AG20443 (cell line): ENCODE data around the gene MTMR2.

Experiments used
- DNase-seq: peaks from one replicate; pipeline ENCODE4 v3.0.0; 2012; ENCODE audit warnings: low spot score, mixed read lengths

MTMR2 gene

DNA sequence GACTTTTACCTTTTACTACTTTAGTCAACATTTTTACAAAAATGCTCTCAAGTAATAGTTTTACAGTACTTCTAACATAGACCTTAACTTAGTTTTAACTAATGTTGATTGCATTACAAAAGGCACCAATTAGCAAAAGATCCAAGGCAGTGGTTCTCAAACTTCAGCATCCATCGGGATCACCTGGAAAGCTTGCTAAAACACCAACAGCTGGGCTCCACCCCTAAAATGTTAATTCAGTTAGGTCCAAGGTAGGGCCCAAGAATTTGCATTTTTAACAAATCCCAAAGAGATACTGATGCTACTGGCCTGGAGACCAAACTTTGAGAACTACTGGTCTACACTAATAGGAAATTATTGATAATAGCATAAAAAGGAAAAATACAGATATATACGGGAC is 5.9 kb downstream of the MTMR2 start:
- no peak for DNase-seq

DNA sequence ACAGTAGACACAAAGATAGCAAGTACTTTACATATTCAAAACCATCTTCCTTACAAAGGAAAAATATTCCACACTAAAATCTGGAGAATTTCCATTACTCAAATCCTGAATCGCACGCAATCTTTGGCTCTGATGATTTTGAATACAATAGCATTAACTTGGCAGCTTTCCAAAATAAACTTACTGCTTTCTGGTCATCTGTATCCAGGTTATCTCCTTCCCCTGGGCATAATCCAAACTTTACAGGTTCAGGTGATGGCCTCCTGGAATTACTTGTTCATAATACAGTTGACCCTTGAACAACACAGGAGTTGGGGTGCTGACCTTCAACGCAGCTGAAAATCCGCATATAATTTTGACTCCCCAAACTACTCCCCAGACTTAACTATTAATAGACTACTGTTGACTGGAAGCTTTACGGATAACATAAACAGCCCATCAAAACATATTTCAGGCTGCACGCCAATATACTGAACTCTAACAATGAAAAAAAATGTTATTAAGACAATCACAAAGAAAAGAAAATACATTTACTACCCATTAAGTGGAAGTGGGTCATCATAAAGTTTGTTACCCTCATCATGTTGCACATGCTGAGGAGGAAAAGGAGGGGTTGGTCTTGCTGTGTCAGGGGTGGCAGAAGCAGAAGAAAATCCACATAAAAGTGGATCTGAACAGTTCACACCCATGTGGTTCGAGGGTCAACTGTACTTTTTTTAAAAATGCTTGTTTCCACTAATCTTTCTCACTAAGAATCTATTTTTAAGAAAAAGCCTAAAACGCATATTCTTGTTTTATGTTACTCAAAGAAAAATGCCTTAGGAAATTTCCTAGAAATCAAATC is 6.5 kb downstream of the MTMR2 start:
- DNase-seq: no peak

DNA sequence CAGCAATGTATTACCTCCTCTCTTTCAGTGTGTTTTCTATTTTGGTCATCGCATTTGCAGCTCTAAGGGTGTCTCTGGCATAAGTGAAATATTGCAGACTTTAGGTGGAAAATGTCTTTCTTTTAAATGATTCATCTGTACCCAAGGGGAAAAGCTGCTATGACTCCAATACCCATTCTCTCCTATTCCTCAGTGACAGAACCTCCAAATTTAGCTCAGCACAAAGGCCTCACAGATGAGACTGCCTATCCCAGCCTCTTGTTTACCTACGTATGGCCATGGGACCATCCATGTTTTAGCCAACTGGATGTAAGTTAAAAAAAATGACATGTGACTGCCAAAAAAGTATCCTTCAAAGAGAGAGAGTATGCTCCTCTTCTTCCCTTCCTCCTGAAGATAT is 7.9 kb downstream of the MTMR2 start:
- no peak for DNase-seq

DNA sequence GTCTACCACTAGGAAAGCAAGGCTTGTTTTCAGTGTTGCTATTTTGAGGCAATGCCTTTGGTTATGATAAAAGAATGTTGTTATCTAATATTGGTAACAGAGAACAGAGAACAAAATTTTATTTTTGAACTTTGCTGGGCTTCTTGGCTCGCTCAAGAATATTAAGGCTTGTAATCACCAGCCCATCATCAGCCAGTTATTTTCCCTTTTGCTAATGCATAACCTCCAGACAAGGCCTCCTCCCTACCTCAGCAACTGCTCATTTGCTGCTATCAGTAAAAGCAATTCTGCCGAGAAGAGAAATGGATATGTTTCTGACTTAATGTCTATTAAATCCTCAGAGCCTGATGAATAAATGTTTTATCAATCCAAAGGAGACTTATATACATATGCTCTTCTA is 8.9 kb downstream of the MTMR2 start:
- DNase-seq: no peak

DNA sequence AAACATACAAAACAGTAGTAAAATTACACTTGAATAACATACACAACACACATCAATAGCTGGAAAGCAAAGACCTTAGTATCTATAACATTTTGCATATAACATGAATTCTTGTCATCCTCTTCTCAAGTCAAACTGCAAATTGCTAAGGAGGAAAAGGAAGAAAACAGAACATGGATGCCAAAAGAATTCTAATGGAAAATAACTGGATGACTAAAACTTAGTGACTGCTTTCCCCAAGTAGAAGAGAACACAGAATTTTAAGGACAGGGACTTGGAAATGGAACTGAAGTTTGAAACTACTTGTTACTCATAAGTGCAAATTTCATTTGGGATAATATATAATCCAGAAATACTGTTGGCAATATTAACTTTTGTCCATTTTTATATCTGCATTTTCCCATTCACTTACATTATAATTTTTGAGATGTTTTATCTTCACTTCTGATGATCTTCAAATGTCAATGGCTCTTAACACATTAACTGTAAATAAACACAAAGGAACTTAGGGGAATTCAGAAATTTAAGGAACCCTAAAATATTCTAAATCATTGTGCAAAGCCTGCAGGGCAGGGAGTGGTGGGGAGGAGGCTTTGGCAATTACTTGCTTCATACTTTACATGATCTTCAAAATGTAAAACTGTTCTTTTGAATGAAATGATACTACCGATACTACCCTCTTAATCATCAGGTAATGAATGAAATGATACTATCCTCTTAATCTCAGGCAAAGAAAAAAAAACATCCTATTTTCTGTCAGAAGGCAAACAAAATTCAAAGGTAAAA is 9.9 kb downstream of the MTMR2 start:
- no peak for DNase-seq

DNA sequence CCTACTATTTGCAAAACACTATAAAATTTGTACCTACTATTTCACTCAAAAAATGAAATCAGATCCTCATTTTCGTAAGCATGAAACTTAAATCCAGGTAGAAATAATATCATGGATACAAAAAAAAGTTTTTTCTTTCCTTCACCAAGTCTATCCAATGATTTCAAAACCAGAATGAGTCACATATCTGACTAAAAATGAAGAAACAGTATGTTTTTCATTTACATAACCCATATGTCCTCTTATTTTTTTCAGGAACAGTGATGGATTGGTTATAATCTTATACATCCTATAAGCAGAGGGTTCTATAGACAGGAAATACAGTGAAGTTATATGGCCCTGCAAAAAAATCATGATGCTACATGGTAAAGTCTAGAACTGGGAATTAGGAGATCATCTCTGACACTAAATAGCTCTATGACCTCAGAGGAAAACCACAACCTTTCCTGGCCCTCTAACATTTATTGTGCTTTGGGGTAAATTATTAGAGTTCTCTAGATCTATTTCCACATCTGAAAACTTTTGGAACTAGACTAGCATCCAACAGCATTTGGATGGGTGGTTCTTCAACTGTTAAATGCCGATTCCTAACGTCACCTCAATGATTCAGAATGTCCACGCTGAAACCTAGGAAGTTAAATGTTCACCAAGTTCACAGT is 10.9 kb downstream of the MTMR2 start:
- peak; percentile 37 for DNase-seq

DNA sequence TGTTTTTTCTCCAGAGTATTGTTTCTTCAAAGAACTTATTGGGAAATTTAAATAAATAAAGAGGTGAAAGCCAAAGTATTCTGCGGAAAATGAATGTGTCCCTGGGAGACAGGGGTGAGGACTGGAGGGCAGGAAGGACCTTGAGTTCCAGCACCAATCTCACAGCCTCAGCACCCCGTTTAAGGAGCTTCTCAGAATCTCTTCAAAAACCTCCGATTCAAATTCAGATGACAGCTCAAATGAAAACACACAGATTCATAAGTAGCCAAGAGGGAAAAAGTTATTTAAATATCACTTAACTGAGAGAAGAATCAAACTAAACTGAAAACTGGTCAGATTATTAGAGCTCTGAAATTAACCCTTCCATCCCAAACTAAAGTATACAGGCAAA is 12.5 kb downstream of the MTMR2 start:
- DNase-seq: no peak

DNA sequence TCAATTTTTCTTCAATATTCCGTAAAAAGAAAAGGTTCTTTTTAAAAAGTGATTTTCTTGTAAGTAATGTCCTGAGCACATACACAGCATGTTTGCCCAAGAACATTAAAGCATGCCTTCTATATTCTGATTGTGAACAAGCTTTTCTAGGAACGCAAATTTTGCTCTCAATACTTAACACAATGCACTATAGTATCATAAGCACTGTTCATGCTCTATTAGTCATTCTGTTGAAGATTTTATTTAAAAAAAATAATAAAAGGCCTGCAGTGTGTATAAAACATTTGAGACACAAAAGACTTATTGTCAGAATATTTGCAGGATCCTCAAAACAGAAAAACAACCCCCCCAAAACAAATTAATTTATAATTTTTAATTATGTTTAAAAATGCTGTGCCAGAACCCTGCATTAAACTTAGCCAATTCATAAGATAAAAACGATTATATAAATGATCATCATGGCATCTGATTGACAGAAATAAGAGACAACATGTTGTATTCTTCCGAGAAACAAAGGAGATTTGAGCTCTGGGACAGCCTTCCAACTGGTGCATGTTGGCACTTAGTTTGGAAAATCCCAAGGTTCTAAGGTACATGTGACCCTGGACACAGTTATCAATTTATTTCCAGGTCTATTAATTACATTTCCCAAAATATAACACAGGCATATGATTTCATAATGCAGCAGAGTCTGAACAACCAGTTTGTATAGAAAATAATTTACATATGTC is 13.1 kb downstream of the MTMR2 start:
- no peak for DNase-seq

DNA sequence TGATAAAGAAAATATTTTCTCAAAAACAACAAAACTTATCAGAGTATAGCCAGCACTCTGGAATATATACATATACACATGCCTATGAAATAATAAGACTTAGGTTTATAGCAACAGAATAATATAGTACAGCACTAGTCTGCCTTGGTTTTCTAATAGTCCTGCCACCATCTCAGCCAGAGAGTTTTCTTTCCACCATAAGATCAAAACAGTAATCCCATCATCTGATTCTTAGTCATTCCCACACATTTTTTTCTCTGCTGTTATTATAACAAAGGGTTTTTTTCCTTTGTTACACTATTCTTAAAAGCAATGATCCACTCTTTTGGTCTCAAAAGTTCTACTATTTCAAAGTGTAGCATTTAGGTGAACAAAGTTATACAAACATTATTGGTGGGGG is 15.1 kb downstream of the MTMR2 start:
- DNase-seq: peak; percentile 11

DNA sequence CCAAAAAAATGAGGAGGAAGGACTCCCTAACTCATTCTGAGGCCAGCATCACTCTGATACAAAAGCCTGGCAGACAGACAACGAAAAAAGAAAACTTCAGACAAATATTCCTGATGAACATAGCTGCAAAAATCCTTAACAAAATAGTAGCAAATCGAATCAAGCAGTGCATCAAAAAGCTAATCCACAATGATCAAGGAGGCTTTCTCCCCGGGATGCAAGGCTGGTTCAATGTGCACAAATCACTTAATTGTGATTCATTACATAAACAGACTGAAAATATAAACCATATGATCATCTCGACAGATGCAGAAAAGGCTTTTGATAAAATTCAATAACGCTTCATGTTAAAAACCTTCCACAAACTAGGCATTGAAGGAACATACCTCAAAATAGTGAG is 16.4 kb downstream of the MTMR2 start:
- no peak for DNase-seq

DNA sequence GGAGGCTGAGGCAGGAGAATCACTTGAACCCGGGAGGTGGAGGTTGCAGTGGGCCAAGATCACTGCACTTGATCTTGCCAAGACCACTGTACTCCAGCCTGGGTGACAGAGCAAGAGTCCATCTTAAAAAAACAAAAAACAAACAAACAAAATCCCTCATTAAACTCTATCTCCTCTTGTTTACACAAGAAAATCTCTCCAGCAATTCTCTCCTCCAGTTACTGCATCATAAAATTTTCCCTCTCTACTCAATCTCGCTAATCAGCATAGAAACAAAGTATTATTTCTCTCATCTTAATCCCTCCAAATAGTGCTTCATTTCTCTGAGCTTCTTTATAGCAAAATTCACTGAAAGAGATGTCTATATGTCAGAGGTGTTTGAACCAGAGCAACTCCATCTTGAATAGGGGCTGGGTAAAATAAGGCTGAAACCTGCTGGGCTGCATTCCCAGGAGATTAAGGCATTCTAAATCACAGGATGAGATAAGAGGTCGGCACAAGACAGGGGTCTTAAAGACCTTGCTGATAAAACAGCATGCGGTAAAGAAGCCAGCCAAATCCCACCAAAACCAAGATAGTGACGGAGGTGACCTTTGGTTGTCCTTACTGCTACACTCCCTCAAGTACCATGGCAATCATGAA is 19.8 kb downstream of the MTMR2 start:
- no peak for DNase-seq

DNA sequence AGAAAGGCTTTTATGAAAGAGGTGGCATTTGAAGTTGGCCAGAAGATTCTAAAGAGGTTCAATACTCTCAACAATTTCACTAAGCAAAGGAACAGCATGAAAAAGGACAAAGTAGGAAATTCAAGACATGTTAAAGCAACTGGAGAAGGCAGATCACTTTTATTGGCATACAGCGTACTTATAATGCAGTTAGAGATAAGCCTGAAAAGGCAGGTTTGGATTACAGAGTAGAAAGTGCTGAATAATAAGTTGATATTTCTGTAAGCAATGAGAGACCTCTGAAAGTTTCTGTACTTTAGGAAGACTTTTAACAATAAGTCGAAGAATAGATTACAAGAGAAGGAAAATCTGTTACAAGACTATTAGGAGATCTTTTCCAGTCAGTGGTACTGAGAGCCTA is 25.1 kb downstream of the MTMR2 start:
- DNase-seq: no peak

DNA sequence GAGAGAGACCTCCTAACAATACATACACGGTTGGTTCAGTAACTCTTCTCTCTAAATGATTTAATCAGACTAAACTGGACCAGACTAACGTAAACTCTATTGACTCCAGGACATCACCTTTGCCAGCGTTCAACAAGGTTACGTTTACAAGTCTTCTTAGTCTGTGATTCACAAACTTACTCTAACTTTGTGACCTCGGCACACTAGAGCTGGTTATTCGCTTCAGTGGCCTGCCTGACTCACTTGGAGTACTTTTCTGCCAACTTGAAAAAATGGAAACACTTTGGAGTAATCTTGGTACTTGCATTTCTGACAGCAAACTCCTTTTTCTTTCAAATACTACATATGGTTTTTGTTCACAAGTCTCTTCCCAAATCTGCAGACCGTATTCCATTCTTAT is 26.2 kb downstream of the MTMR2 start:
- DNase-seq: peak; percentile 11

DNA sequence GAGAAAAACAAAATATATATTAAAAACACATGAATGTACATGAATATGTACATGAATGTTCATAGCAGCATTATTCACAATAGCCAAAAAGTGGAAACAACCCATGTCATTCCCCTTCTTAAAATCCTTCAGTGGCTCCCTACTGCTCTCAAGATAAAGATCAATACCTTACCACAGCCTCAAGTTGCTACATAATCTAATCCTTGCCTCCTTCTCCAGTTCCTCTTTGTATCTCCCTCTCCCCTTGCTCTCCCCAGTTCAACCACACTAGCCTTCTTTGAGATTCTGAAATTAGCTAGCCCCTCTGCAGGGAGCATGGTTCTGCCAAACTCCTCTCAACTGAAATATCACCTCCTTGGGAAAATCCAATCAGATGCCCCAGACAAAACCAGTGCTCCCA is 28.1 kb downstream of the MTMR2 start:
- no peak for DNase-seq

DNA sequence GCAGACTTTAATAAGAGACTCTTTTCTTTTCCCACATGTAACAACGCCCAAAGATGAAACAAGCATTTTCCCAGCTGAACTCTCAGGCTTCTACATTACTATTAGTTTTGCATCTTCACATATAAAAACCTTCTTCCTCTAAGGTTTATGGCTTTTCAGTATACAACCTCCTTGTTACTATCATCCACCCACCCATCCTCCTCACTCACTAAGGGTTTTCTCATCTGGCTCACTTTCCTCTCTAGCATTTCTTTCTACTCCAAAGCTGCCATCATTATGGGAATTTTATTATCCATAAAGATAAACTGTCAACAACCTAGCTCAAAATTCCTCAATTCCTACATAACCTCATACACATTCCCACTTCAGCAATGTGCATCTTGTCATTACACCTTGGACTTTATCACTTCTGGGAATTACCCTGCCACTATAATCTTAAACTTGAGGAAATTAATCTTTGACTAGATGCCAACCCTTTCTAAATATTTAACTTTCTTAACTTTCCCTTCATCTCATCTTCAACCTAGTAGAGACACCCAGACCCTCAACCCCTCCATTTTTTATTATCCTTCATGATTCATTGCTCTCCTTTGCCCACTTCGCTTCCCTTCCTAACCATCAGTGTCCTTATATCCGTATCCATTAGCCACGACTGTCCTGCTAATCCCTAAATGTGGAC is 30.9 kb downstream of the MTMR2 start:
- no peak for DNase-seq

DNA sequence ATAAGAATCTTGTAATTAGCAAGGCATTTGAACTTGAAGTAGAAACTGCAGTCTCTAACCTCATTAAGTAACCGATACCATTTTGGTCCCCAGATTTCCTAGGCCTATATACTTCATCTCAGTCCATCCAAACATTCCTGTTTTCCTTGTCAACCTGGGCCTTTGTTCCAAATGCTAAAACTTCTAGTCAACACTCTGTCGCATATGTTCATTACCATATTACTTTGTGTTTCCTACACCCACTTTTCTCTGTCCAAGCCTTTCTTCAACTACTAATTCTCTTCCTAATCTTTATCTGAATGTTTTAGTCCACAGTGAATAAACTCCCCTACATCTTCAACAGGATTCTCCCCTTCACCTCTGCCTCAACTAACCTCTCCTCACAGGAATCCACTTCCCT is 31.4 kb downstream of the MTMR2 start:
- no peak for DNase-seq

DNA sequence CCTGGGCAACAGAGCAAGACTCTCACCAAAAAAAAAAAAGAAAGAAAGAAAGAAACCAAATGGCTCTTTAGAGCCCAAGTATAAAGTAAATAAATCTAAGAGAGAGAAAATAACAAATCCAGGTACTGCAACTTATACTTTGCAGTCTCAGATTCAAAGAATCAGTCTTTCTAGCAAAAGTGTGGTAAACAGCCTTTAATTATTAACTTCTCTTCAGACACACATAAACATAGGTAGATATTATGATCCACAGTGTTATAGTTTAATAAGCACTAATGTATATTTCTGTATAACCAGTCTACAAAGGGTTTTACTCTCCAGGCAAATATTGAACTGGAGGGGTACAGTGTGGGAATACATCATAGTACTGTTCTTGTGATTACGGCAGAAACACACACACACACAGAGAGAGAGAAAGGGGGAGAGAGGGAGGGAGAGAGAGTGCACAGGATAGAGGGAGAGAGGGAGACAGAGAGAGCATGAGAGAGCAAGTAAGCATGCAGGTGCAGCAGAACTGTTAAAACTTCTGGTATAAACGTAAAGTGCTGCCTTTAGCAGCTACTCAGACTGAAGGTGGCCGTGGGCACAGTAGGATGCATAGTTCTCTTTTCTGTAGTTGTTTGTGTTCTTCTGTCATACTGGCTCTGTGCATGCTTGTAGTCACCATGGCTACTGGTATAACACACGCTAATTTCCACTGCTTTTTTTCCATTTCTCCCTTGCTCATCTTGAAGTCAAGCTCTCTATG is 32.3 kb downstream of the MTMR2 start:
- DNase-seq: peak; percentile 14

DNA sequence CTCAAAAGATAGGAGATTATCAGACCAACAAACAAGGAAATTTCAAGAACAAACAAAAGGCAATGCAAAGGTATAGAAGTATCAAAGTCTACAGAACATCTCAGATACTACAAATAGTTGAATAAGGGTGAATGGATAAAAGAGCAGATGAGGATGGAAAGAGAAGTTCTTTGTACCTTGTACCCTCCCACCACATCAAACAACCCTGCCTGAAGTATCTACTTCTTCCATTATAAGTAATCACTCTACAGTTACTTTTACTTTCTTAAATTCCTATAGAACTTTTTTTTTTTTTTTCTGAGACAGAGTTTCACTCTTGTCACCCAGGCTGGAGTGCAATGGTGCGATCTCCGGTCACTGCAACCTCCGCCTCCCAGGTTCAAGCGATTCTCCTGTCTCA is 35.1 kb downstream of the MTMR2 start:
- DNase-seq: no peak

DNA sequence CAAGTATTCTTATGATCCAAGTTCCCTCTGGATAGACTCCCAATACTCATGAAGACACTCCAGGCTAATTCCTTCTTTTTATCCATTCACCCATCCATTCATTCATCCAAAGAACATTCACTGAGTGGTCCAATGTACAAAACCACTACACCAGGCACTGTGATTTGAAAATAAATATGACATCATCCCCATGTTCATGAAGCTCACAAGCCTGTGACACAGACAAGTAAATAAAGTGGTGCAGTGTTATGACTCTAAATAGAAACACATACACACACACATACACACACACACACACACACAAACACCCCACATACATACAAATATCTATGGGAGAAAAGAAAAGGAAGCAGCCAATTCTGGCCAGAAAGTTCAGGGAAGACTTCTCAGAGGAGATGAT is 35.5 kb downstream of the MTMR2 start:
- DNase-seq: no peak

DNA sequence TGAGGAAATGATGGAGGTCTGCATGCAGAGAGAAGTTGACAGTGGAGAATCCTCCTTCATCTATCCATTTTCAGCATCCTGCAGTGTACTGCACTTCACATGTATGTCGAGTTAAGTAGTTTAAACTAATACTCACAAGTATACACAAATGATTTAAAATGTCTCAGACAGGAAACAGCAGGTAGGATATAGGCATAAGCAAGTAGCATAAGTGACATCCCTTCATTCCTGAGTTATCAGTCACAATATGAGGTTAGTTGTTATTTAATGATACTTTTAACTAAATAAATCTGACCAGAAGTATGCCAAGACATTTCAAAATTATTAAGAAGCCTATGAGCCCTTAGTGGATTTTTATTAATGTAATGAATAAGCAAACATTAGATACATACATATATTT is 37.4 kb downstream of the MTMR2 start:
- DNase-seq: no peak

DNA sequence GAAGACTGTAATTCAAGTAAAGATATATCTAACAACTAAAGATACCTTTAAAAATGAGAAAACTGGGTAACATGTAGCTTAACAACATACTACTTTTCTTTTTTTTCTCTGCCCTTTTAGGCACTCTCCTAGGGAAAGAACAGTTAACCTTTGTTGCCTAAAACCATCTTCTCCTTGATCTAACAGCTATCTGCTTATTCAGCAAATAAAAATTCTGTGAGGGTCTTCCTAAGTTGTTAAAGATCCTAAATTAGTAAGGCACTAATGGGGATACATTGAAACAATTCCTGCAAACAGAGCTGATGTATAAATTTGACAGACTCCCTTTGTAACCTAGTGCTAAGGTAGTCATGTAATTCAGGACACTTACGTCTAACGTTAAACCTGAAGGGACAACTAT is 39.1 kb downstream of the MTMR2 start:
- DNase-seq: no peak
